Sigmoid colon (tissue), 7 donors: Measurements from ENCODE around the gene SMIM24. TPM values are rescaled to one million over a fixed set of nuclear protein-coding genes. Genes with fewer than 3 reads are reported as not detected.

Source experiments
- DNase-seq: peaks from one replicate; pipeline ENCODE4 v3.0.0-alpha.2; 2019
- H3K27ac ChIP-seq, 4 donors: fragments of 200-600 bp; sonication (generic); one replicate each; pipeline ENCODE4 v1.5.1; 2016 to 2019; ENCODE audit warnings: mild to moderate bottlenecking in 1 of 4
- H3K27me3 ChIP-seq, 3 donors: fragments of 200-600 bp; sonication (generic); one replicate each; pipeline ENCODE4 v1.5.1; 2019; ENCODE audit warnings: mild to moderate bottlenecking in 1 of 3
- H3K36me3 ChIP-seq, 4 donors: fragments of 200-600 bp; sonication (generic); one replicate each; pipeline ENCODE4 v1.5.1; 2016 to 2019
- H3K4me1 ChIP-seq, 4 donors: fragments of 200-600 bp; sonication (generic); one replicate each; pipeline ENCODE4 v1.5.1; 2017 to 2019
- H3K4me3 ChIP-seq, 4 donors: fragments of 200-600 bp; sonication (generic); one replicate each; pipeline ENCODE4 v1.5.1; 2017 to 2019; ENCODE audit warnings: mild to moderate bottlenecking in 2 of 4, moderate library complexity in 1 of 4
- H3K9me3 ChIP-seq, 4 donors: fragments of 200-600 bp in 3 of 4; sonication (generic) in 3 of 4; one replicate each; pipeline versions ENCODE4 v1.5.1 to v1.6.1; 2013 to 2019
- EP300 ChIP-seq, 4 donors: sonication (generic); formaldehyde crosslinking; IDR thresholded peaks; one replicate each; pipeline ENCODE4 v1.6.1; 2017; ENCODE audit warnings: antibody characterized with exemption in 4 of 4
- POLR2A ChIP-seq, 2 donors: fragments of 450-650 bp; IDR thresholded peaks; one replicate each; pipeline ENCODE4 v1.6.1; 2016; ENCODE audit warnings: antibody characterized with exemption in 2 of 2, mild to moderate bottlenecking in 2 of 2, moderate library complexity in 2 of 2
- POLR2AphosphoS5 ChIP-seq, 4 donors: sonication (generic); formaldehyde crosslinking; IDR thresholded peaks; one replicate each; pipeline ENCODE4 v1.6.1; 2017; ENCODE audit warnings: antibody characterized with exemption in 4 of 4
- WGBS, 2 donors: extraction: QIAGEN DNeasy Blood & Tissue Kit; methylation state at CpG; one replicate each; pipeline ENCODE4 v1.1.7; 2013; 5-methylcytosine and 5-hydroxymethylcytosine counted together
- intact Hi-C: fragments of 100-400 bp; cut with DNase I; formaldehyde crosslinking; loops from one replicate; pipeline ENCODE4 v1.15.1; 2023
- polyA plus RNA-seq, 3 donors: library from polyadenylated mRNA; stranded (reverse); fragments of 200-250 nt; gene quantifications; one replicate each; pipeline ENCODE4 v1.2.3, GENCODE V29; 2013
- total RNA-seq, 4 donors: library from RNA; depleted of rRNA; stranded (reverse); fragments of >200 nt; gene quantifications; one replicate each; pipeline ENCODE4 v1.1.0, GENCODE V29; 2016
- TF ChIP-seq, protein P1 (sequence below), 4 experiments: fragments of 450-650 bp in 3 of 4; fragments of 200-600 bp in 1 of 4; IDR thresholded peaks; one replicate each; pipeline ENCODE4 v1.5.1; 2016 to 2019; ENCODE audit warnings: antibody characterized with exemption in 4 of 4, mild to moderate bottlenecking in 3 of 4, moderate library complexity in 2 of 4
- donor health status: healthy with polysubstance abuse.
- donor health status: Bipolar disorder and iron deficiency.
- donor health status: healthy.

Gene SMIM24
- total and polyA plus RNA-seq, 7 donors, result 15.1 to 72.7 (median 30.3) TPM; not detected in 4

DNA sequence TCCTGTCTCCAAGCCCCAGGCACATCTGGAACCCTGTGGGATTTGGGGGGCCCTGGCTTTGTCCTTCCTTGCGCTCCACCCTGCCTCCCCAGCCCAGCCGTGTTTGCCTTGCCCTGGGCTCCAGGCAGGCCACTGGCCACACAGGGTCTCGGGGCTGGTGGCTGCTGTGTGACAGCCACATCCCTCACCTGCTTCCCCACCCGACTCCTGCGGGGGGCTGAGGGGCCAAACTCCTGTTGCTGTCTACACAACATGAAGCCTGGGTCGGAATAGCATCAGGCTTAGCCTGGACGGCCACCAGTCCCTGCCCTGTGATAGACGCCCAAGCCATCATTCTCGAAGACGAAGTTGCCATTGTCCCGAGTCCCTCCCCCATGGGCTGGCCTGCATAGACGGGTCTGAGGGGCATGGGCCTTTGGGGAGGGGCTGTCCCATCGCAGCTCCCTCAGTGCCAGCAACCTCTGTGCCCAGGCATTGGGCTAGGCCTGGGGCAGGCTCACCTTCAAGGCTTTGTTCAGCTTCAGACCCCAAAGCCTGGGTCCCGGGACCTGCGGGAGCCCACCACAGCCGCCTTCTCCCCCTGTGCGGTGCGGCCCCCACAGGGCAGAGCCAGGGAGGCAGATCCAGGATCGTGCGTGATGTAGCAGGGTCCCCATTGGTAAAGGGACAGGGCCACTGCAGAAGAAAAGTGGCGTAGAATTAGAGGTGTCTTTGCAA lies 43.2 kb upstream of the SMIM24 start:
- 93 to 96% methylated on average over 21 of the region's 21 CpGs for WGBS, 2 donors
- Histone ChIP-seq H3K27me3 (no peaks in the 10 kb centered on the region), H3K36me3 (peaks cover 17 to 63% (median 36%) of the 10 kb centered on the region in 4 donors), H3K4me1 (no peaks in the 10 kb centered on the region), H3K4me3 (no peak overlapping the region), H3K9me3 (no peaks in the 10 kb centered on the region), H3K27ac (no peak overlapping the region)
- intact Hi-C loops, result no loop called here
- DNase-seq, result no peak
- TF ChIP-seq POLR2A (IDR thresholded peaks at IDR 0.05), result no peak

DNA sequence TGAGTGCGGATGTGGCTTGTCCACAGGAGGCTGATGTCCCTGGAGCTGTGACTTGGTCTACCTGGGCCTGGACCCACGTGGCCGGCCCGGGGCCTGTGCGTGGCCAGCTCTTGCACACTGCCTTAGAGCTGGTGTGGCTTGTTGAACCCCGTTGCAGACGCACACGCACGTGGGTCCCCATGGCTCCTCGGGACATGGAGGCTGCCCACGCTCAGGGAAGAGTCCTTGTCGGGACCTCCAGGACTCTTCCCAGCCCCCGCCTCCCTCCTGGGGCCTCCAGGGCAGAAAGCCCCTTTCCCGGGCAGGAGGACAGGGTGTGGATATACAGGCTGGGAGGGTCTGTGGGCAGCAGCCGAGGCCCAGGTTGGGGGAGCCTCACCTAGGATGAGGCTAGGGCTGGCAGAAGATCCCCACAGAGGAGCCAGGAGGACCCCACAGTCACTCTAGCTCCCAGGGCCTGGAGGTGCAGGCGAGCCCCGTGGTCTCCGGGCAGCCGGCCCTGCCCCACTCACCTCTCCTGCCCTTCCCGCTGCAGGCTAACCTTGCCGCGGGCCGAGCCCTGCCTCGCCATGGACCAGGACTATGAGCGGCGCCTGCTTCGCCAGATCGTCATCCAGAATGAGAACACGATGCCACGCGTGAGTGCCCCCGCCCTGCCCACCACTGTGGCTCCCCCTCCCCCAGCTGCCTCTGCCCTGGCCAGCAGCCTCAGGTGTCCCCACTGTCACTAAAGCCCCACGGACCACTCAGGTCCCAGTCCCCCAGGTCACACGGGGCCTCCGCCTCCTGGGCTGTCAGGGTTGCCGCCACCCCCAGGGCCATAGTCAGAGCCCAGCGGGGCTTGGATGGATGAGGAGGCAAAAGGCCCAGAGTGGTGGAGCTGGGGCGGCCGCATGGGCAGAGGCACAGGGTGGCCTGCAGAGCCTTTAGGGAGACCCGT lies 42.4 kb upstream of the SMIM24 start:
- H3K4me1 ChIP-seq, result no peaks in the 10 kb centered on the region
- H3K27me3 ChIP-seq, result no peaks in the 10 kb centered on the region
- peaks cover 17 to 56% (median 31%) of the 10 kb centered on the region in 4 donors for H3K36me3 ChIP-seq
- no peak overlapping the region for H3K27ac ChIP-seq
- H3K9me3 ChIP-seq, result no peaks in the 10 kb centered on the region
- TF ChIP-seq POLR2AphosphoS5 (IDR thresholded peaks at IDR 0.05), result no peak
- TF ChIP-seq POLR2A (IDR thresholded peaks at IDR 0.05), result no peak
- TF ChIP-seq, protein P1, sequence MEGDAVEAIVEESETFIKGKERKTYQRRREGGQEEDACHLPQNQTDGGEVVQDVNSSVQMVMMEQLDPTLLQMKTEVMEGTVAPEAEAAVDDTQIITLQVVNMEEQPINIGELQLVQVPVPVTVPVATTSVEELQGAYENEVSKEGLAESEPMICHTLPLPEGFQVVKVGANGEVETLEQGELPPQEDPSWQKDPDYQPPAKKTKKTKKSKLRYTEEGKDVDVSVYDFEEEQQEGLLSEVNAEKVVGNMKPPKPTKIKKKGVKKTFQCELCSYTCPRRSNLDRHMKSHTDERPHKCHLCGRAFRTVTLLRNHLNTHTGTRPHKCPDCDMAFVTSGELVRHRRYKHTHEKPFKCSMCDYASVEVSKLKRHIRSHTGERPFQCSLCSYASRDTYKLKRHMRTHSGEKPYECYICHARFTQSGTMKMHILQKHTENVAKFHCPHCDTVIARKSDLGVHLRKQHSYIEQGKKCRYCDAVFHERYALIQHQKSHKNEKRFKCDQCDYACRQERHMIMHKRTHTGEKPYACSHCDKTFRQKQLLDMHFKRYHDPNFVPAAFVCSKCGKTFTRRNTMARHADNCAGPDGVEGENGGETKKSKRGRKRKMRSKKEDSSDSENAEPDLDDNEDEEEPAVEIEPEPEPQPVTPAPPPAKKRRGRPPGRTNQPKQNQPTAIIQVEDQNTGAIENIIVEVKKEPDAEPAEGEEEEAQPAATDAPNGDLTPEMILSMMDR (IDR thresholded peaks at IDR 0.05), result no peak
- no peak for TF ChIP-seq EP300 (IDR thresholded peaks at IDR 0.05)
- intact Hi-C loops, result no loop called here
- no peak for DNase-seq
- 95 to 97% methylated on average over 40 of the region's 40 CpGs for WGBS, 2 donors
- no peak overlapping the region for H3K4me3 ChIP-seq

DNA sequence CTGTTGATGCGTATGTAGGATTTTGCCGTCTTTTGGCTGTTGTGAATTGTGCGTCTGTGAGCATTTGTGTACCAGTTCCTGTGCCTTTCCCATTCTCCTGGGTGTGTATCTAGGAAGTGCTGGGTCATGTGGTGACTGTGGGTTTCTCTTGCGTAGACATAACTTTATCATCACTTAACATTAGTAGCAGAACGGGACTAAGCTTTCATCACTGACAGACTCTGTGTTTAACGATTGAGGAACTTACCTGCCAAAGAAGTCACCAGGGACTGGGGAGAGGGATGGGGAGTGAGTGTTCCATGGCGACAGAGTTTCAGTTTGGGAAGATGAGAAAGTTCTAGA lies 40.8 kb upstream of the SMIM24 start:
- Histone ChIP-seq H3K36me3 (peaks cover 3 to 40% (median 18%) of the 10 kb centered on the region in 4 donors), H3K9me3 (no peaks in the 10 kb centered on the region), H3K4me1 (peaks cover 0 to 13% (median 11%) of the 10 kb centered on the region in 4 donors), H3K4me3 (no peak overlapping the region), H3K27ac (no peak overlapping the region), H3K27me3 (no peaks in the 10 kb centered on the region)
- intact Hi-C loops, result no loop called here
- DNase-seq, result no peak
- TF ChIP-seq, protein P1 (IDR thresholded peaks at IDR 0.05), result no peak
- TF ChIP-seq POLR2A (IDR thresholded peaks at IDR 0.05), result no peak
- no peak for TF ChIP-seq POLR2AphosphoS5 (IDR thresholded peaks at IDR 0.05)
- TF ChIP-seq EP300 (IDR thresholded peaks at IDR 0.05), result no peak
- WGBS, 2 donors, result 87 to 89% methylated on average over 7 of the region's 7 CpGs

DNA sequence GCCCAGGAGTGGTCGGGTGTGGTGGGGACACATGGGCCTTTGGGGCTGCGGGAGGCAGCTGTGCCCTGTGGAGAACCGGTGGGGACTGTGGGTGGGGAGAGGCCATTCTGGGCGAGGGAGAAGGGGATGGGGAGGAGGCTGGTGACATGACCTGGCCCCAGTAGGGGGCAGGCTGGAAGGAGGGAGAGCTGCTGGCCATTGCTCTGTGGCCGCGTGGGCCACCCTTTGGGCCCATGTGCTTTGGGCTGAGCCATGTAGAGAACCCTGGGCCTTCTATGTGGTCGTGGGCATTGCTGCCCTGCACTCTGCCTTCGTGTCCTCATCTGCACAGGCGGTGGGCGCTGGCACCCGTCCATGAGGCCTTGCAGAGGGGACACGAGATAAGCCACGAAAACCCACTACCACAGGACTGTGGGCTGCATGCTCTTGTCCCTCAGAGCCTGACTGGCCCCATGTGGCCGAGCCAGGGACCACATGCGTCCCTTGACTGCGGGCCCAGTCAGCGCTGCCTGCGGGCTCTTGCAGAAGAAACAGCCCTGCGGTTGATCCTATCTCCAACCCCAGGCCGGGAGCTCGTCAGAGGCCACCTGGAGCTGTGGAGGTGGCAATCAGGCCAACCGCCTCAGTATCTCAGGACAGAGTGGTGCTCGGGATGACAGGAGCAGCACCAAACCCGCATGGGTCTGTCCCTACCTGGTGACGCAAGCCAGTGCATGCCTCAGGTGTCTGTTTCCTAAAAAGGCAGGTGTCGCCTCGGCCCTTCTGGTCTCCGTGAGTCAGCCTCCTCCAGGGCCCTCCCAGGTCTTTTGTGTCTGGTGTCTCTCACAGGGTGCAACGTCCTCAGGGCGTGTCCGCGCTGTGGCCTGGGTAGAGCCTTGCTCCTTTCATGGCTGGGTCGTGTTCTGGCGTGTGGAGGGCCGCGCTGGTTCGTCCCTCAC lies 40.1 kb upstream of the SMIM24 start:
- Histone ChIP-seq H3K4me1 (peaks cover 0 to 19% (median 14%) of the 10 kb centered on the region in 4 donors), H3K36me3 (peaks cover 3 to 34% (median 13%) of the 10 kb centered on the region in 4 donors), H3K27ac (no peak overlapping the region), H3K4me3 (no peak overlapping the region), H3K27me3 (no peaks in the 10 kb centered on the region), H3K9me3 (no peaks in the 10 kb centered on the region)
- intact Hi-C loops, result no loop called here
- TF ChIP-seq EP300 (IDR thresholded peaks at IDR 0.05) (no peak), POLR2A (IDR thresholded peaks at IDR 0.05) (no peak), POLR2AphosphoS5 (IDR thresholded peaks at IDR 0.05) (no peak)
- TF ChIP-seq, protein P1 (IDR thresholded peaks at IDR 0.05), result no peak
- no peak for DNase-seq
- 85 to 89% methylated on average over 37 of the region's 37 CpGs for WGBS, 2 donors
